Upper lobe of left lung (tissue), 6 donors: Measurements from ENCODE around the gene ARRB2. TPM values are rescaled to one million over a fixed set of nuclear protein-coding genes. Genes with fewer than 3 reads are reported as not detected.

ENCODE experiments used
- ATAC-seq, 2 donors: fragments of 200-7000 bp; cut with Tn5 transposase; one replicate each; pipeline ENCODE4 v1.9.1; 2022; ENCODE audit warnings: mild to moderate bottlenecking in 2 of 2, moderate library complexity in 2 of 2; ENCODE audit not compliant: low FRiP score in 2 of 2
- DNase-seq, 2 donors: peaks; one replicate each; pipeline ENCODE4 v3.0.0-alpha.2; 2019 to 2020
- H3K27ac ChIP-seq, 4 donors: fragments of 200-600 bp; sonication (generic); one replicate each; pipeline ENCODE4 v1.5.1; 2016 to 2019
- H3K27me3 ChIP-seq, 4 donors: fragments of 200-600 bp; sonication (generic); one replicate each; pipeline ENCODE4 v1.5.1; 2017 to 2019
- H3K36me3 ChIP-seq, 4 donors: fragments of 200-600 bp; sonication (generic); one replicate each; pipeline ENCODE4 v1.5.1; 2016 to 2019
- H3K4me1 ChIP-seq, 4 donors: fragments of 200-600 bp; sonication (generic); one replicate each; pipeline ENCODE4 v1.5.1; 2018 to 2019
- H3K4me3 ChIP-seq, 4 donors: fragments of 200-600 bp; sonication (generic); one replicate each; pipeline ENCODE4 v1.5.1; 2017 to 2019; ENCODE audit warnings: mild to moderate bottlenecking in 2 of 4, moderate library complexity in 1 of 4
- H3K9me3 ChIP-seq, 4 donors: fragments of 200-600 bp; sonication (generic); one replicate each; pipeline ENCODE4 v1.5.1; 2018 to 2019
- CTCF ChIP-seq, 6 experiments: fragments of 450-650 bp in 4 of 6; fragments of 200-600 bp in 2 of 6; sonication (generic) in 2 of 6; IDR thresholded peaks; one replicate each; pipeline ENCODE4 v1.5.1; 2016 to 2019; ENCODE audit warnings: antibody characterized with exemption in 6 of 6
- EP300 ChIP-seq, 4 donors: sonication (generic); formaldehyde crosslinking; IDR thresholded peaks; one replicate each; pipeline ENCODE4 v1.5.1; 2017; ENCODE audit warnings: antibody characterized with exemption in 4 of 4, control low read depth in 2 of 4
- POLR2A ChIP-seq, 4 donors: fragments of 450-650 bp; IDR thresholded peaks; one replicate each; pipeline ENCODE4 v1.5.1; 2016 to 2017; ENCODE audit warnings: antibody characterized with exemption in 4 of 4, mild to moderate bottlenecking in 2 of 4
- POLR2AphosphoS5 ChIP-seq, 2 donors: sonication (generic); formaldehyde crosslinking; IDR thresholded peaks; one replicate each; pipeline ENCODE4 v1.5.1; 2017; ENCODE audit warnings: antibody characterized with exemption in 2 of 2
- WGBS, 2 donors: methylation state at CpG; one replicate each; pipeline ENCODE4 v1.1.5; 2017 to 2018; 5-methylcytosine and 5-hydroxymethylcytosine counted together
- total RNA-seq, 6 donors: library from RNA; depleted of rRNA in 4 of 6; stranded (reverse); fragments of >200 nt in 4 of 6; gene quantifications; one replicate each; pipeline versions ENCODE4 v1.1.0 to v1.2.1, GENCODE V29; 2016 to 2021
- donor health status: DM: no; HTN: no; CAD: no; lungs with moderate emphysema.
- donor health status: DM: no; HTN: yes; CAD: no; lungs with severe emphysema.

The ARRB2 gene
- total RNA-seq, 6 donors from 2014 or later, result 67.3 to 336 (median 176) TPM

- H3K27ac ChIP-seq, result peak overlapping the region; percentile 64 to 80 (median 78)
- no peaks in the 10 kb centered on the region for H3K27me3 ChIP-seq
- H3K4me1 ChIP-seq, result peaks cover 13 to 33% (median 28%) of the 10 kb centered on the region in 4 donors
- 75 to 81% methylated on average over 6 of the region's 6 CpGs for WGBS, 2 donors
- H3K36me3 ChIP-seq, result peaks cover 0 to 17% (median 9%) of the 10 kb centered on the region in 4 donors
- ATAC-seq (peak in 1 of 2 donors; percentile 48), DNase-seq (peak in 1 of 2 donors; percentile 66)
- TF ChIP-seq EP300 (IDR thresholded peaks at IDR 0.05) (no peak), CTCF (IDR thresholded peaks at IDR 0.05) (peak in 5 of 6 experiments; percentile 21 to 54 (median 41)), POLR2A (IDR thresholded peaks at IDR 0.05) (peak in 1 of 4 donors; percentile 37), POLR2AphosphoS5 (IDR thresholded peaks at IDR 0.05) (peak in 1 of 2 donors; percentile 21)
- H3K9me3 ChIP-seq, result no peaks in the 10 kb centered on the region
- no peak overlapping the region for H3K4me3 ChIP-seq
Measured at GRCh38 chr17:4733073-4733531, 22.7 kb downstream of the ARRB2 start.

- TF ChIP-seq CTCF (IDR thresholded peaks at IDR 0.05) (no peak), POLR2AphosphoS5 (IDR thresholded peaks at IDR 0.05) (no peak), EP300 (IDR thresholded peaks at IDR 0.05) (no peak), POLR2A (IDR thresholded peaks at IDR 0.05) (no peak)
- Histone ChIP-seq H3K27ac (peak overlapping the region; percentile 42 to 80 (median 62)), H3K9me3 (no peaks in the 10 kb centered on the region), H3K36me3 (peaks cover 0 to 17% (median 9%) of the 10 kb centered on the region in 4 donors), H3K27me3 (no peaks in the 10 kb centered on the region), H3K4me3 (no peak overlapping the region), H3K4me1 (peaks cover 22 to 40% (median 37%) of the 10 kb centered on the region in 4 donors)
- ATAC-seq, result no peak
- DNase-seq, result no peak
- 87 to 93% methylated on average over 5 to 8 of the region's 8 CpGs for WGBS, 2 donors
Measured at GRCh38 chr17:4734857-4735475, 24.5 kb downstream of the ARRB2 start.

- Histone ChIP-seq H3K27me3 (no peaks in the 10 kb centered on the region), H3K4me1 (peaks cover 17 to 37% (median 32%) of the 10 kb centered on the region in 4 donors), H3K36me3 (peaks cover 0 to 17% (median 9%) of the 10 kb centered on the region in 4 donors), H3K27ac (peak overlapping the region; percentile 42 to 80 (median 62)), H3K4me3 (no peak overlapping the region), H3K9me3 (no peaks in the 10 kb centered on the region)
- TF ChIP-seq POLR2A (IDR thresholded peaks at IDR 0.05) (peak in 1 of 4 donors; percentile 50), CTCF (IDR thresholded peaks at IDR 0.05) (no peak), EP300 (IDR thresholded peaks at IDR 0.05) (peak in 2 of 4 donors; percentile 67 to 83), POLR2AphosphoS5 (IDR thresholded peaks at IDR 0.05) (peak; percentile 72 to 77)
- peak in 1 of 2 donors; percentile 78 for DNase-seq
- 49 to 58% methylated on average over 9 of the region's 9 CpGs for WGBS, 2 donors
- ATAC-seq, result peak in 1 of 2 donors; percentile 19
Measured at GRCh38 chr17:4735876-4736651, 25.6 kb downstream of the ARRB2 start.

GRCh38 chr17:4738136-4739121, 28.0 kb downstream of the ARRB2 start:
- Histone ChIP-seq H3K27ac (peak overlapping the region; percentile 82 to 94 (median 85)), H3K4me3 (peak overlapping the region; percentile 62 to 94 (median 74)), H3K4me1 (peaks cover 9 to 24% (median 20%) of the 10 kb centered on the region in 4 donors), H3K36me3 (peaks cover 0 to 11% (median 4%) of the 10 kb centered on the region in 4 donors), H3K27me3 (no peaks in the 10 kb centered on the region), H3K9me3 (no peaks in the 10 kb centered on the region)
- ATAC-seq (peak; percentile 16 to 63), DNase-seq (peak in 1 of 2 donors; percentile 77)
- 13 to 24% methylated on average over 26 to 36 of the region's 41 CpGs for WGBS, 2 donors
- TF ChIP-seq CTCF (IDR thresholded peaks at IDR 0.05) (no peak), POLR2AphosphoS5 (IDR thresholded peaks at IDR 0.05) (peak in 1 of 2 donors; percentile 58), POLR2A (IDR thresholded peaks at IDR 0.05) (peak in 2 of 4 donors; percentile 47 to 62)
